RWPE1 (cell line): ENCODE data around the gene SLC25A13.

ENCODE experiments used
- CTCF ChIA-PET: fragments of 350-600 bp; sonication (Branson Sonifier 250); formaldehyde crosslinking; extraction: SDS; loops from one replicate; lab custom pipeline; 2021; lab: Yijun Ruan, JAX
- POLR2A ChIA-PET: fragments of 400-600 bp; formaldehyde crosslinking; extraction: SDS; loops from one replicate; lab custom pipeline; 2020; ENCODE audit warnings: antibody characterized with exemption; ENCODE audit not compliant: low non-redundant PET; lab: Yijun Ruan, JAX
- DNase-seq: peaks from one replicate; pipeline ENCODE4 v3.0.0; 2012; ENCODE audit warnings: low spot score
- H3K27ac ChIP-seq: fragments of 450-650 bp; 2 replicates; pipeline ENCODE4 v1.5.1; 2017
- CTCF ChIP-seq: fragments of 450-650 bp; conservative IDR thresholded peaks from 2 replicates; pipeline ENCODE4 v1.5.1; 2017; ENCODE audit warnings: low read depth, mild to moderate bottlenecking

Gene SLC25A13

GRCh38 chr7:96319439-96319838 lies 2.5 kb downstream of the SLC25A13 start:
- POLR2A ChIA-PET: no interaction called here
- no peak for TF ChIP-seq CTCF
- no peak for DNase-seq
- H3K27ac ChIP-seq: no peak overlapping the region
- CTCF ChIA-PET: no interaction called here

GRCh38 chr7:96316949-96317348 lies 4.9 kb downstream of the SLC25A13 start:
- no peak overlapping the region for H3K27ac ChIP-seq
- ChIA-PET POLR2A (no interaction called here), CTCF (no interaction called here)
- no peak for TF ChIP-seq CTCF
- DNase-seq: no peak

GRCh38 chr7:96315125-96315512 lies 6.8 kb downstream of the SLC25A13 start:
- no peak overlapping the region for H3K27ac ChIP-seq
- TF ChIP-seq CTCF: no peak
- no peak for DNase-seq
- ChIA-PET CTCF (interaction anchor here (0.5 to 0.6 kb wide), 2 partner anchors 85 to 248 kb away, joined by 3 read pairs; no protein-coding TSS in a partner anchor), POLR2A (no interaction called here)

- TF ChIP-seq CTCF: no peak
- POLR2A ChIA-PET: no interaction called here
- no peak overlapping the region for H3K27ac ChIP-seq
- CTCF ChIA-PET: interaction anchor here (0.5 to 0.6 kb wide), 2 partner anchors 86 to 248 kb away, joined by 3 read pairs; no protein-coding TSS in a partner anchor
- DNase-seq: peak; percentile 61
Measured at GRCh38 chr7:96314402-96315124, 7.3 kb downstream of the SLC25A13 start.

- H3K27ac ChIP-seq: no peak overlapping the region
- no peak for DNase-seq
- TF ChIP-seq CTCF: no peak
- CTCF ChIA-PET: no interaction called here
- POLR2A ChIA-PET: no interaction called here
Measured at GRCh38 chr7:96313940-96314339, 8.0 kb downstream of the SLC25A13 start.

GRCh38 chr7:96312502-96312901 lies 9.4 kb downstream of the SLC25A13 start:
- CTCF ChIA-PET: interaction anchor here (0.7 kb wide), 1 partner anchor 641 kb away, joined by 5 read pairs; no protein-coding TSS in a partner anchor
- POLR2A ChIA-PET: interaction anchor here (0.6 kb wide), 1 partner anchor 609 kb away, joined by 4 read pairs; no protein-coding TSS in a partner anchor
- H3K27ac ChIP-seq: no peak overlapping the region
- no peak for DNase-seq
- no peak for TF ChIP-seq CTCF
